T47D (cell line): ENCODE results near the gene RNF135.

Experiments used
- DNase-seq, 2 experiments: peaks; one replicate each; pipeline versions ENCODE4 v3.0.0 to v3.0.0-alpha.2; 2011 to 2012; ENCODE audit warnings: low read depth in 1 of 2, low spot score in 1 of 2
- JUND ChIP-seq: IDR thresholded peaks from 2 replicates; pipeline ENCODE4 v1.6.1; 2012; ENCODE audit warnings: low read depth
- in situ Hi-C: cut with HindIII; loops from 2 replicates; pipeline ENCODE4 v1.10.0; 2016; ENCODE audit warnings: low sequenced_read_pairs, low pct_unique_long_range_greater_than_20kb

Gene RNF135

DNA sequence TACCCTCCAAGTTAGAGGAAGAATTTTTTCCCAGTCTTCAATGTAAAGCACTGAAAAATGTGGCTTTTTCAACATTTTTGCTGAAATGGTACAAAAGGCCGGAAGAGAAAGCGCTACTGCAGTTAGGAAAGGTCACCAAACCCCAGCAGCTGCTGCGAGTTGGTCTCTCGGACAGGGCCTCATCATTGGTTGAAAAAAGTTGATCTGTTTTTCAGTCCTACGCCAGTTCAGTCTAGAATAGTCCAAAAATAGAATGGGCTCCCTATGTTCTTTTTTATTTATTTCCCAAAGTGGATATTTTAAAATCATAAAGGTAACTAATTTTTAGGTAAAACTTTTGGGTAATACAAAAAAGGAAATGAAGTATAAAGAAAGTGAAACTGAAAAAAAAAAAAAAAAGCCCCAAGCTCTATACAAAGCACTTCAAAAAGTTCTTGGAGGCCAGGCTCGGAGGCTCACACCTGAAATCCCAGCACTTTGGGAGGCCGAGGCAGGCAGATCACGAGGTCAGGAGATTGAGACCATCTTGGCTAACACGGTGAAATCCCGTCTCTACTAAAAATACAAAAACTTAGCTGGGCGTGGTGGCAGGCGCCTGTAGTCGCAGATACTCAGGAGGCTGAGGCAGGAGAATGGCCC lies 31.7 kb upstream of the RNF135 start:
- DNase-seq = no peak
- in situ Hi-C loops = no loop called here
- no peak for TF ChIP-seq JUND

DNA sequence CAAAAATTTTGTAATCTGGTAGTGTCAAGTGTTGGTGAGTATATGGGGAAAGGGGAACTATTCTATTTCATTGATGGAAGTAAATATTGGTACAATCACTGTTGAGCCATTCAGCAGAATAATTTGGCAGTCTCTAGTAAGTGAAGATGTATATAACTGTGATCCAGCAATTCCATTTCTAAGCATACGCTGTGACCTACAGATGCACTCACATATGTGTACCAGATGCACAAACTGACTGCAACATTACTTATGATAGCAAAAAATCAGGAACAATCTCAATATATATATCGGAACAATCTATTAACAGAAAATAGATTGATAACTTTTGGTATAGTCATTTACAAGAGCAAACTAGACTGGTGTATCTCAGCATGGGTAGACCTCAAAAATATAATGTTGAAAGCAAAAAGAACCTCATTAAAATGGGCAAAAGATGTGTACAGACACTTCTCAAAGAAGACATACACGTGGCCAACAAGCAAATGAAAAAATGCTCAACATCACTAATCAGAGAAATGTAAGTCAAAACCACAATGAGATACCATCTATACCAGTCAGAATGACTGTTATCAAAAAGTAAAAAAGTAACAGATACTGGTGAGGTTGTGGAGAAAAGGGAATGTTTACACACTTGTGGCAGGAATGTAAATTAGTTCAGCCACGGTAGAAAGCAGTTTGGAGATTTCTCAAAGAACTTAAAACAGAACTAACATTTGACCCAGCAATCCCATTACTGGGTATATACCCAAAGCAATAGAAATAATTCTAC lies 28.3 kb upstream of the RNF135 start:
- DNase-seq = no peak
- in situ Hi-C loops = no loop called here
- TF ChIP-seq JUND = no peak

GRCh38 chr17:30947796-30948195 lies 23.0 kb upstream of the RNF135 start:
- no peak for TF ChIP-seq JUND
- in situ Hi-C loops = no loop called here
- no peak for DNase-seq

- no peak for DNase-seq
- in situ Hi-C loops = no loop called here
- no peak for TF ChIP-seq JUND
Observed at GRCh38 chr17:30950189-30950588, 20.6 kb upstream of the RNF135 start.

DNA sequence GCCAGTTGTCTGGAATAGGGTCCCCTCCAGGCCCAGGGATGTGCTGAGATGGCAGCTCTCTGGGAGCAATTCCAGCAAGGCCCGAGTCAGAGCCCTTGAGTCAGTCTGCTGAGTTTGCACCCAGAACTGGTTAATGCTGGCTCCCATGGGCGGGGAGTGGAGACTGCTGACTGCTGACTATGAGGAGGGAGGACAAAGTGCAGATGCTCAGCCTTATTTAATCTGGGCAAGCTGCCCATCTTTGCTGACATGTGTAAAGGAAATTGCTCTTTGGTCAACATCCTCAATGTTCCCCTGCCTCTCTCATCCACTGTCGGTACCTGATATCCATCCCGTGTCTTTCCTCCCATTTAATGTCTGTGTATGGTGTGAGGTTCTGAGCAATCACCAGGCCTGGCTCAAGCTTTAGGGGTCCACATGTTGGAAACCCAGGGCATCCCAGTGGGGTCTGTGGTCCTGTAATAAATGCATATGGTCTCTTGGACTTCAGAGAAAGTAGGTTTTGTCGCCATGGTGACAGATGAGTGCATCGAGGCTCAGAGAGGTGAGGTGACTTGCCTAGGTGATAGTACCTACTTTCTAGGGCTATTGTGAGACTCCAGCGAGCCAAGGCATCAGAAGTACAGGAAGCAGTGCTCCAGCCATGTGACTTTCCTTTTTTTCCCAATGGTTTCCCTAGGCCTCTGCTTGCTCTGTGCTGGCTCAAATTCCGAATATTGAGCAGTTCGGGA lies 20.0 kb upstream of the RNF135 start:
- no peak for DNase-seq
- TF ChIP-seq JUND = no peak
- in situ Hi-C loops = no loop called here

GRCh38 chr17:30952638-30953393 lies 18.0 kb upstream of the RNF135 start:
- no peak for DNase-seq
- no peak for TF ChIP-seq JUND

DNA sequence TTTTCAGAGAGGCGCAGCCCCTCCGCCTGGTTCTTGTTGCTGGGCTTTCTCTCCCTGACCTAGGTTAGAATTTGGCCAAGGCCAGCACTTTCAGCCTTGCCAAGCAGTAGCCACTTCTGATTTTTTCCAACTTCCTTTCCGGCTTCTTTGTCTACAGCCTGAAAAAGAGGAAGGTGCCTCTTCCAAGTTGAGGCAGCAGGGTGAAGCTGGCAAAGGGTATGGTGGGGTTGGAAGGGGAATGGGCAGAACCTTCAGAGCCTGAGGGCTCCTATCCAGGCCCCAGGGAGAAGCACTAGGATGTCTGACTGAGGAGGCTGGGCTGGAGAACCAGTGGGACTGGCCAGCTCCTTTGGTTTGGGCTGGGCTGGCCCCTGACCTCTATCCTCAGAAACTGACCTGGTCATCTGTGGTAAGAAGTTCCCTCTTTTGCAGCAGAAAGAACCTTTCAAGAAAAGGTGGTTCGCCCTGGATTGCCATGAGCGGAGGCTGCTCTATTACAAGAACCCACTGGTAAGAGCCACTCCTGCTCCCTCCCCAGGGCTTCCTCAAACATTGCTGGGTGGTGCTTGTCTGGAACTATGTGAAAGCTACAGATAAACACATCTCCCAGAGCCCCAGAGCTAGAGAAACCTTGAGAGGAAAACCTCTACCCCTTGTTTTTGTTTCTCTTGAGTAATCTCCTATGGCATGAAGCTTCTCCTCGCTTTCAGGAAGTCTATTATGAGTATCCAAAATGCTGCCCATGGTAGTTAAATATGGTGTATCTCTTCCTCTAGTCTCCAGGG lies 16.6 kb upstream of the RNF135 start:
- no peak for TF ChIP-seq JUND
- no peak for DNase-seq
- in situ Hi-C loops = no loop called here

More at GRCh38 chr17:30952638-30953393, 18.0 kb upstream of the RNF135 start:
- in situ Hi-C loops = no loop called here

GRCh38 chr17:30956764-30957374 lies 14.0 kb upstream of the RNF135 start:
- no peak for DNase-seq
- in situ Hi-C loops = no loop called here
- TF ChIP-seq JUND = no peak

- in situ Hi-C loops = no loop called here
- no peak for DNase-seq
- TF ChIP-seq JUND = no peak
Observed at GRCh38 chr17:30957741-30958140, 13.1 kb upstream of the RNF135 start.

- no peak for TF ChIP-seq JUND
- DNase-seq = no peak
- in situ Hi-C loops = no loop called here
Observed at GRCh38 chr17:30958187-30958586, 12.7 kb upstream of the RNF135 start.
